Stimulated activated CD4-positive, alpha-beta T cell treated with anti-CD3 and anti-CD28 coated beads, Interleukin-2, amount 100 ng/mL, for 24 hours (primary cell): ENCODE results near the gene LCN6.

Experiments used
- DNase-seq, 2 donors: peaks; one replicate each; pipeline ENCODE4 v3.0.0-alpha.2; 2020

The LCN6 gene

DNA sequence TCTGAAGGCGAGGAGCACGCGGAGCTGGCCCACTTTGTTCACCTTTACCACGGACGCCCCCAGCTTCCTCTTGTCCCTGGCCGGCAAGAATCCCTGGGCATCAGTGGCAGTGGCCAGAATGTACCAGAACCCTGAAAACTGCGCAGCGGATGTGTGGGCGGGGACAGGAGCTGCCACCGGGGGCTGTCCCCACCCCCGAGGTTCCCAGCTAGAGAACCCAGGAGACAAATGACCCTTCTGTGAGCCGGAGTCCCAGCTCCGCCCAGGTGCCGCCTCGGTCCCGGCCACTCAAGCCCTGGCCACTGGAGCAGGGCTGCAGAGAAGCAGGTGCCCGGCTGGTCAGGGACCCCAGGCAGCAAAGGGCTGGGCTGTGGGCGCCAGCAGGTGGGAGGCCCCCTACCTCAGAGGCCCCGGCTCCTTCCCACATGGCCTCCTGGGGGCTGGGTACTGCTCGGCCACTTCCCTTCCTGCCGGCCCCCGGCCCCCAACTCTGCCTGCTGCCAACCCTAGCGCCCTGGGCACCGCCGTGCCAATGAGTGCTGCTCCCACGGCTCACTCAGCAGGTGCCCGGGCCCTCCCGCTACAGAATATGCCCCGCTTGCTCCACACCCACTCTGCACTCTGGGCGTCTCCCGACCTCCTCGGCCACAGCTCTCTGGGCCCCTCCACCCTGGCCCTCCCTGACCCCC, 6.3 kb downstream of the LCN6 start:
- peak in 1 of 2 donors; percentile 73 for DNase-seq

DNA sequence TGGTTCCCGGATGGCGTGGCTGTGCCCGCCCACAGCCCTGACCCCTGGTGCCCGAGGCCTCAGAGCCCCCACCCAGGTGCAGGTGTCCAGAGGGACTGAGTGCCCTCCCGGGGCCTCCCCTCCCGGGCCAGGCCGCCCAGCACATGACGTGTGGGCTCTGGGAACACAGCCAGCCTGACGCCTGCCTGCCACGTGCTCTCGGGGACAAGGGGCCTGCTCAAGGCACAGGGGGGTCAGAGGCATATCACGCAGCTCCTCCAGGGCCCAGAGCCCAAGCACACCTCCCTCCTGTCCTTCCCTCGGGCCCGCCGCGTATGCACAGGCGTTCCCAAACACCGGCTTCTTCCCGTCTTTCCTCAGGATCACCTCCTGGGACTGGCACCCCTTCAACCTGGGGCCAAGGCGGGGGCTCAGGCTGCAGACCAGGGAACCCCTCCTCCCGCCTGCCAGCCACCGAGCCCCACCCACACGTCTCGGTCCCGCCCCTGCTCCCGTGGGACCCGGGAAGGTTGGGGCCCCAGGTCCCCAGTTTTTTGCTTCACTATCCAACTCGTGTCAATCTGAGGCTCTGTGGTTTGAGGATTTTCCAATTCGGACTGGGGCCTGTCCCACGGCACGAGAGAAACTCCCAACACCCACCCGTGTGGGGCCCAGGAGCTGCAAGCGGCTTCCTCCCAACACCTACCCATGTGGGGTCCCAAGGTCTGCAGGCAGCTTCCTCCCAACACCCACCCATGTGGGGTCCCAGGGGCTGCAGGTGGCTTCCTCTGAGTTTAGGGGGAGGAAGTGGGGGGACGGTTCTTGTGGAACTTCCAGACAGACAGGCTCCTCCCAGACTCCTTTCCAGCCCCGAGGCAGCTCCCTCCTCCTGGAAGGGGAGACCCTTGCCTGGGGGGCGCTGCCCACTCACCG, 7.1 kb downstream of the LCN6 start:
- peak in 1 of 2 donors; percentile 38 for DNase-seq

- DNase-seq: no peak
These were observed 7.8 kb downstream of the LCN6 start for GRCh38 chr9:136740491-136740890.

GRCh38 chr9:136740069-136740468, 8.3 kb downstream of the LCN6 start:
- no peak for DNase-seq

DNA sequence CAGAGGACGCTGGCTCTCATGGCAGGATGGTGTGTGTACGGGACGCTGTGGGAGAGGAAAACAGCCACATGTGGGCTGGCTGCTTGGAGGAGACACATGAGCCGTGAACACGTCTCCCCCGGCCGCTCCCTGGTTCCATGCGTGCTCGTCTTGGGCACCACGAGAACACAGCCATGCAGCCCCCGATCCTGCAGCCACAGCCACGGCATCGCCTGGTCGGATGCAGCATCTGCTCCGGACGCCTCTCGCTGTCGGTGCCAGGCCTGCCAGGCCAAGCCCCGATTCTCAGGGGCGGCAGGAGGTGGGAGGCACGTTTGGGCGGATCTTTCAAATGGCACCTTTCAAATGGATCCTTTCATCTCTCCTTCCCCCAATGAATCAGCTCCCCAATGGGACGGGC, 8.8 kb downstream of the LCN6 start:
- no peak for DNase-seq

GRCh38 chr9:136738960-136739359, 9.4 kb downstream of the LCN6 start:
- no peak for DNase-seq

GRCh38 chr9:136735812-136736480, 12.4 kb downstream of the LCN6 start:
- DNase-seq: no peak

- DNase-seq: no peak
These were observed 13.4 kb downstream of the LCN6 start for GRCh38 chr9:136734837-136735496.

GRCh38 chr9:136733611-136734010, 14.7 kb downstream of the LCN6 start:
- DNase-seq: no peak

DNA sequence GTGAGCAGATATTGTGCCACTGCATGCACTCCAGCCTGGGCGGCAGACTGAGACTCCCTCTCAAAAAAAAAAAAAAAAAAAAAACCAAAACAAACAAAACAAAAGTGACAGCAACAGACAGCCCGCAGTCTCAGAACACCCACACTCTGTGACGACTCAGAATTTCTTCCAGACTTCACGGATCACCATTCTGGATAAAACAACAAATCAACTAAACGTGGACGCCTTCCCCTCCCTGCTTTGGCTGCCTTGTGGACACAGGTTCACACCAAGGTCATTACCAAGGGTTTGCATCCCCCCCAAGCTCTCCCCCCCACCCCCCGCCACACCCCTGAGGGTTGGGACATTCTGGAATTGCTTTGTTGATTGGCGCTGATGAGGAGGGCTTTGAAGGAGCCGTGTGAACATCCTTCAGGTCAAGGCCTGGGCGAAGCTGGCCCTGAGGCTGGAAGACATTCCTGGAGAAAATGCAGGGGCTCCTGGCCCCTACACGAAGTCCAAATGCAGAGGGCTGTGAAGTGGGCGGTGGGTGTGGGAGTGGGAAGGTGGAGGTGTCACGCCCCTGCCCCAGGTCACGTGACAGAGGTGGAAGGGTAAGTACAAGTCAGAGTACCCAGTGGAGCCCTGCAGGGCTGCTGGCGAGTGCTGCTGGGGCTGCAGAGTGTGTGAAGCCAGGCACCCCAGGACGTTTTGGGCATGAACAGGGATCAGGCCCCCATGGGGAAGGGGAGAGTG, 15.7 kb downstream of the LCN6 start:
- no peak for DNase-seq

DNA sequence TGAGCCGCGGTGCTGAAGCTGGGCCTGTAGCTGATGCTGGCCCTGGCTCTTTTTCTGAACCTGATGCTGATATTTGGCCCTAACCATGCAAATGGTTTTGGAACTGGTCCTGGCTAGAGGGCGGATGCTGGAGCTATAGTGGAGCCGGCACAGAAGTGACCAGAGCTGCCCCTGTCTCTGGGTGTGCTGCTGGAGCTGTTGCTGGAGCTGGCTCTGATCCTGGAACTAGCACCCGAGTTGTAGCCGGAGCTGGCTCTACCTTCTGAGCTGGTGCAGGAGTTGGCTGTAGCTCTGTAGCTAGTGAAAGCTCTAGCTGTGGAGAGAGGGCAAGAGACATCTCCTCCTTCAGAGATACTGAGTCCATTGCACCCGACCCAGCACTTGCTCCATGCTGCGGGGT, 18.4 kb downstream of the LCN6 start:
- no peak for DNase-seq

- peak in 1 of 2 donors; percentile 34 for DNase-seq
These were observed 19.2 kb downstream of the LCN6 start for GRCh38 chr9:136729144-136729543.

GRCh38 chr9:136728548-136729123, 19.7 kb downstream of the LCN6 start:
- peak in 1 of 2 donors; percentile 28 for DNase-seq

DNA sequence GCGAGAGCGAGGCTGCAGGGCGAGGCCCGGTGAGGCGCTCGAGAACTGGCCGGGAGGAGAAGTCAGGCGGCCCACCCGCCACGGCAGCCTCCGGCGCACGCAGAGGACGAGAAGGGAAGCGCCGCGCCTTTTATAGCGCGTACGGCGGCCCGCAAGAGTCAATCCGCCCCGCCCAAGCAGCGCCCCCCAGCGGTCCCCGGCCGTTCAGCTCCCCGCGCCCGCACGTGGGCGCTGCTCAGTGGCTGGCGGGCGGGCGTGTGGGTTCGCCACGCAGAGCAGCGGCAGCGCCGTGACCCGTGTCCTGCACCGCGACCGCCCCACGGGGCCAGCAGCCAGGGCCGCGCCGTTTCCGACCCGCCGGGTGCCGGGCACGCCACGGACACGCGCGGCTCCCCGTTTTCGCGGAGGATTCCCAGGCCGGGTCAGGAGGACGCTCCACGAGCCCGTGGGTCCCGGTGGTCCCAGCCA, 20.2 kb downstream of the LCN6 start:
- peak; percentile 94 to 95 for DNase-seq

DNA sequence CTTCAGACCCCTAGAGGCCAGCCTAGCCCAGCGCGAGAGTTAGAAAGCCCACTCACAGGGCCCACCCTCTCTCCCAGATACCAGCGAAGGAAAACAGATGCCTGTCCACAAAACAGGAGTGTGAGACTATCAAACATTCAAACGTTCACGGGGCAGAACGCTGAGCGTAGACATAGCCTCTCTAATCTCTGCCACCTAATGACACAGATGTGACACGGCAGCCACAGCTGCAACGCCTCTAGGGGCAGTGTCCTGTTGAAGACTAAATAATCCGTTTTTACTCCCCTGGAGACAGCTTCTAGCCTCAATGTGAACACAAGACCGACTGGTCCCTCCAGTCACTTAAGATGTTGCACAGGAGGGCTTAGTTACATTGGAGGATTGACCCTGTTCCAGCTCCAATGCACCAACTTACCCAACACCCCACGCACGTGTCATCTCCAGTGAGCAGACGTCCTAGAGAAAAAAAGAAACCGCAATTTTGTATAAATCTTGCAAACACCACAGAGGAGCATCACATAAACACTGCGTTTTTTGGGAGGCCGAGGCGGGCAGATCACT, 21.6 kb downstream of the LCN6 start:
- DNase-seq: peak; percentile 44 to 52

- DNase-seq: no peak
These were observed 22.2 kb downstream of the LCN6 start for GRCh38 chr9:136726118-136726517.

- no peak for DNase-seq
These were observed 22.7 kb downstream of the LCN6 start for GRCh38 chr9:136725612-136726011.

GRCh38 chr9:136724772-136725171, 23.6 kb downstream of the LCN6 start:
- DNase-seq: no peak

DNA sequence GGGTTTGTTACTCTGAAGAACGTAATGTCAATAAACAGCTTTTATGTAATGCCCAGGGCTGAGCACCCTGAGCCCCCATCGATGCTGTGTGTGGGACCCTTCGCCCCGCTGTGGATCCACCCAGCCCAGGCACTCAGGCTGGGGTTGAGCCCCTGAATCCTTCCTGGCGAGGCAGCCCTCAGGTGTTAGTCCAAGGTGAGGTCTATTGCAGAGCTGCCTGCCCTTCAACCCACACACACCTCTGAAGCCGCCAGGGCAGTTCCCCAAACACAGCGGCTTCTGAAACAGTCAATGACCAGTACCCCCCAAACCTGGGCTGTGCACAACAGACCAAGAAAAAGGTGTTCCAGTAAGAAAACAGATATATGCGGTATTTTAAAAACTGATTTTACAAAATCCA, 24.3 kb downstream of the LCN6 start:
- no peak for DNase-seq

GRCh38 chr9:136723362-136723976, 24.9 kb downstream of the LCN6 start:
- no peak for DNase-seq

DNA sequence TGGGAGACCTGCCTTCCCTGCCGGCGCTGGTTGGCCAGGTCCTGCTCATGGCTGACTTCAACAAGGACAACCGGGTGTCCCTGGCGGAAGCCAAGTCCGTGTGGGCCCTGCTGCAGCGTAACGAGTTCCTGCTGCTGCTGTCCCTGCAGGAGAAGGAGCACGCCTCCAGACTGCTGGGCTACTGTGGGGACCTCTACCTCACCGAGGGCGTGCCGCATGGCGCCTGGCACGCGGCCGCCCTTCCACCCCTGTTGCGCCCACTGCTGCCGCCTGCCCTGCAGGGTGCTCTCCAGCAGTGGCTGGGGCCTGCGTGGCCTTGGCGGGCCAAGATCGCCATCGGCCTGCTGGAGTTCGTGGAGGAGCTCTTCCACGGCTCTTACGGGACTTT, 25.4 kb downstream of the LCN6 start:
- DNase-seq: peak in 1 of 2 donors; percentile 36
